T-helper 1 cell treated with Interleukin-12 subunit alpha and Interleukin-12 subunit beta and Interleukin-4 antibody, amounts not matched to agents 30 μg/mL and 1 μg/mL, for 36 hours (primary cell): Measurements from ENCODE around the gene ARSH.
"Not testable (repeated sequence)": the region's sequence is repeated elsewhere in the genome, so short reads cannot be mapped to it uniquely, and the experiment has no call there.

Experiments used
- H3K27ac Mint-ChIP-seq: one replicate; pipeline ENCODE4 v1.8.0; 2021; ENCODE audit warnings: mild to moderate bottlenecking, mixed read lengths
- H3K27me3 Mint-ChIP-seq: one replicate; pipeline ENCODE4 v1.8.0; 2021; ENCODE audit warnings: low read depth, mixed read lengths
- H3K36me3 Mint-ChIP-seq: one replicate; pipeline ENCODE4 v1.8.0; 2021; ENCODE audit warnings: low read depth, mixed read lengths
- H3K4me1 Mint-ChIP-seq: one replicate; pipeline ENCODE4 v1.8.0; 2021; ENCODE audit warnings: low read depth, mixed read lengths
- H3K4me3 Mint-ChIP-seq: one replicate; pipeline ENCODE4 v1.8.0; 2021; ENCODE audit warnings: mild to moderate bottlenecking, moderate library complexity, mixed read lengths
- H3K9me3 Mint-ChIP-seq: one replicate; pipeline ENCODE4 v1.8.0; 2021; ENCODE audit warnings: mixed read lengths

The ARSH gene, protein sequence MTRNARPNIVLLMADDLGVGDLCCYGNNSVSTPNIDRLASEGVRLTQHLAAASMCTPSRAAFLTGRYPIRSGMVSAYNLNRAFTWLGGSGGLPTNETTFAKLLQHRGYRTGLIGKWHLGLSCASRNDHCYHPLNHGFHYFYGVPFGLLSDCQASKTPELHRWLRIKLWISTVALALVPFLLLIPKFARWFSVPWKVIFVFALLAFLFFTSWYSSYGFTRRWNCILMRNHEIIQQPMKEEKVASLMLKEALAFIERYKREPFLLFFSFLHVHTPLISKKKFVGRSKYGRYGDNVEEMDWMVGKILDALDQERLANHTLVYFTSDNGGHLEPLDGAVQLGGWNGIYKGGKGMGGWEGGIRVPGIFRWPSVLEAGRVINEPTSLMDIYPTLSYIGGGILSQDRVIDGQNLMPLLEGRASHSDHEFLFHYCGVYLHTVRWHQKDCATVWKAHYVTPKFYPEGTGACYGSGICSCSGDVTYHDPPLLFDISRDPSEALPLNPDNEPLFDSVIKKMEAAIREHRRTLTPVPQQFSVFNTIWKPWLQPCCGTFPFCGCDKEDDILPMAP

GRCh38 chrX:3006495-3006894 is at the start of gene ARSH:
Gene ARSH (plus strand): TSS chrX:3006546. CDS start chrX:3006613, 67 bp downstream.
- Mint-ChIP-seq H3K4me3 (no peak within 1 kb of the TSS), H3K27ac (no peak within 1 kb of the TSS), H3K4me1 (no peaks in the 10 kb centered on the region), H3K27me3 (no peaks in the 10 kb centered on the region), H3K36me3 (no peaks in the 10 kb centered on the region), H3K9me3 (peaks cover 6% of the 10 kb centered on the region)

DNA sequence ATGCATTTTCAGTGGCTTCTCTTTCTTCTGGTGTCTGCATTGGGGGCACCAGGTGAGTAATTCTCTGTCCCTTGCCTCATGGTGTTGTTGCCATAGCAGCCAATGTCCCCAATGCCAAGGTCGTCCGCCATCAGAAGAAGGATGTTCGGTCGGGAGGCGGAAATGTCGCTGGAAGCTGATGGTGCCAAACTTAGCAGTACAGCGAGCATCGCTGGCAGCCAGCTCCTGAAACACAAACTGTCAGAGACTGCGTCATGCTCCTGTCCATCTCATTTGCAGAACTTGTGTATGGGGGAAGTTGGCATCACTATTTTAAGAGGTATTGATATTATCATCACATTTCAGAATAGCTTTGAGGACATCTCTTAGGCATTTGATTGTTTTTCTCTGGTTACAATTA is 48.1 kb upstream of the ARSH start:
- no peaks in the 10 kb centered on the region for H3K4me1 Mint-ChIP-seq
- H3K27ac Mint-ChIP-seq, result no peak overlapping the region
- no peak overlapping the region for H3K4me3 Mint-ChIP-seq
- no peaks in the 10 kb centered on the region for H3K27me3 Mint-ChIP-seq
- no peaks in the 10 kb centered on the region for H3K9me3 Mint-ChIP-seq
- no peaks in the 10 kb centered on the region for H3K36me3 Mint-ChIP-seq

- no peak overlapping the region for H3K27ac Mint-ChIP-seq
- no peaks in the 10 kb centered on the region for H3K36me3 Mint-ChIP-seq
- no peaks in the 10 kb centered on the region for H3K9me3 Mint-ChIP-seq
- no peaks in the 10 kb centered on the region for H3K4me1 Mint-ChIP-seq
- no peak overlapping the region for H3K4me3 Mint-ChIP-seq
- no peaks in the 10 kb centered on the region for H3K27me3 Mint-ChIP-seq
These were observed 45.4 kb upstream of the ARSH start for GRCh38 chrX:2960861-2961515.

GRCh38 chrX:2962381-2962780 is 44.0 kb upstream of the ARSH start:
- H3K36me3 Mint-ChIP-seq, result no peaks in the 10 kb centered on the region
- H3K27ac Mint-ChIP-seq, result no peak overlapping the region
- no peaks in the 10 kb centered on the region for H3K27me3 Mint-ChIP-seq
- H3K4me1 Mint-ChIP-seq, result no peaks in the 10 kb centered on the region
- no peaks in the 10 kb centered on the region for H3K9me3 Mint-ChIP-seq
- no peak overlapping the region for H3K4me3 Mint-ChIP-seq

GRCh38 chrX:2963449-2963848 is 42.9 kb upstream of the ARSH start:
- not testable (repeated sequence) for H3K4me3 Mint-ChIP-seq, H3K9me3 Mint-ChIP-seq, H3K27me3 Mint-ChIP-seq, H3K36me3 Mint-ChIP-seq, H3K4me1 Mint-ChIP-seq, H3K27ac Mint-ChIP-seq

DNA sequence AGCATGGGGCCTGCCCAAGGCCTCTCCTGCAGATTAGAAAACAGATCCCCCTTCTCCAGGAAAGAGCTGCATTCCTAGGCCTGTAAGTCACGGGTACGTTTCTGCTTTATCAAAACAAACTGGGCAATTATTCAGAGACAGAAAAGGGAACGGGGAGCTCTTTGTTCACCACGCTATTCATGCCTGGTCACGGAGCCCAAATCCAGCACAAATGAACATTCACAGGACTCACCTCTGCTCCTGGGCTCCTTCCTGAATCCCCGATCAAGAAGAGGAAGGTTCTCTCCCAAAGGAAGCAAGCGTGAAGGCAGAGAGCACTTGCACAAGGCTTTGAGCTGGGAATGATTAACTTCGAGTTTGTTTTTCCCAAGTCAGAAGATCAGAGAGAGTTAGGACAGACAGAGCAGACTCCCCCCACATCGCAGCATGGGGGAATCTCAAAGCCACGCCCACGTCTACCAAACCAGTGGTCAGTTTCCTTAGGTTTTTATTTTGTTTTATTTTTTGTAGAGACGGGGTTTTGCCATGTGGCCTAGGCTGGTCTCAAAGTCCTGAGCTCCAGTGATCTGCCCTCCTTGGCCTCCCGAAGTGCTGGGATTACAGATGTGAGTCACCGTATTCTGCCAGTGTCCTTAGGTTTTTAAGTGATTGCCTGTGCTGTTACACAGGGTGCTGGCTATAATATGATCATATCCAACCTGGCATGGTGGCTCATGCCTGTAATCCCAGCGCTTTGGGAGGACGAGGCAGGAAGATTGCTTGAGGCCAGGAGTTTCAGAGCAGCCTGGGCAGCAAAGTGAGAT is 42.2 kb upstream of the ARSH start:
- H3K27me3 Mint-ChIP-seq, H3K4me1 Mint-ChIP-seq, H3K27ac Mint-ChIP-seq, H3K36me3 Mint-ChIP-seq, H3K9me3 Mint-ChIP-seq, H3K4me3 Mint-ChIP-seq: not testable (repeated sequence)

DNA sequence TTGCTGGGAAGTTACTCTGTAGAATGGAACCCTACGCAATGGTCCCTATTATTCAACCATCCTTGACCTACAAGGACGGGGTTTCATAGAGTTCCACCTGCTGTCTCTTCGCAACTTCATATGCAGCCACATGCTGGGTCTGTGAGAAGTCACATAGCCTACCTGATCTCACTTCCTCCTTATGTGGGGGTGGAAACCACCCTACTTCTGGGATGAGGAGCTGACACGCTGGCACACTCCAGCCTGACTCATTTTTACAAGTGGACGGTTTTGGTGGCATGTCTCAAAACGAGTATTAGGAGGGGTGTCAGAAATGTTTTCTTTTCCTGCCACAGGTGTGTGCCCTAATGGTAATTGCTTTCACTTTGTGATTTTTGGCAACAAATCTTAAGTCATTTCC is 40.4 kb upstream of the ARSH start:
- H3K36me3 Mint-ChIP-seq, result no peaks in the 10 kb centered on the region
- no peaks in the 10 kb centered on the region for H3K27me3 Mint-ChIP-seq
- no peaks in the 10 kb centered on the region for H3K9me3 Mint-ChIP-seq
- no peak overlapping the region for H3K27ac Mint-ChIP-seq
- no peaks in the 10 kb centered on the region for H3K4me1 Mint-ChIP-seq
- H3K4me3 Mint-ChIP-seq, result no peak overlapping the region

DNA sequence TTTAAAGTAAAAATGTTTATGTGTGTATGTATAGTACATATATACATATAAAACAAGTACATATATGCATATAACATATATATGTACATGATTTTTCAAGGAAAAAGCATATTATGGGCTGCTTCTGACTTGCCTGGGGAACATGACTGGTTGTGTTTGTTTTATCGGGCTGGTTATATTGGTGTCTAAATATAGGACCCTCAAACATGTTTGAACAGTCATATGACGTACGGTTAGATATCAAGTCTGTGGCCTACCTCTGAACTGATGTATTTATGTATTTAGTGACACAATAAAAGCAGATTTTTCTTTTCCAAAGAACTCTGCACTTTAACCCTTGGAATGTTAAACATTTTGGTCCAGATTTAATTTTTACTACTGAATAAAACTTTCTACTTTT is 39.3 kb upstream of the ARSH start:
- H3K9me3 Mint-ChIP-seq, result no peaks in the 10 kb centered on the region

DNA sequence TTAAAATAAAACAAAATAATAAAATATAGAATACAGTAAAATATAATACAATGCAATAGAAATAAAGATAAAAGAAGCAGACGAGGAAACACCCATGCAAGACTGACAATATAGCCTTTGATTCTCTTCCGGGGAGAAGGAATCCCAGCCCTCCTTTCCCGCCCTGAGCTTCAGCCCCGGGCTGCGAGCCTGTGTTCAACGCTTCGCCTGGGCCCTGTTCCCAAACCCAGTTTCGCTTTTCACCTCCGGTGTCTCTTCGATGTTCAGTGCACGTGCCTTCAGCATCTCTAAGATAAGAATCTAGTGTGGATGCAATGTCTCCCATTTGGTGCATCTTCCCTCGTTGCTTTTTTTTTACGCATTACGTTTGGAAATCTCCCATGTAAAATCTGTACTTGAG is 38.8 kb upstream of the ARSH start:
- no peak overlapping the region for H3K27ac Mint-ChIP-seq
- H3K4me1 Mint-ChIP-seq, result no peaks in the 10 kb centered on the region
- no peaks in the 10 kb centered on the region for H3K36me3 Mint-ChIP-seq
- H3K4me3 Mint-ChIP-seq, result no peak overlapping the region
- H3K27me3 Mint-ChIP-seq, result no peaks in the 10 kb centered on the region
- H3K9me3 Mint-ChIP-seq, result no peaks in the 10 kb centered on the region

More for the DNA sequence above, 39.3 kb upstream of the ARSH start:
- no peak overlapping the region for H3K27ac Mint-ChIP-seq
- no peaks in the 10 kb centered on the region for H3K4me1 Mint-ChIP-seq
- no peak overlapping the region for H3K4me3 Mint-ChIP-seq
- H3K36me3 Mint-ChIP-seq, result no peaks in the 10 kb centered on the region
- H3K27me3 Mint-ChIP-seq, result no peaks in the 10 kb centered on the region

- Mint-ChIP-seq H3K4me3 (peak overlapping the region; percentile 66), H3K36me3 (no peaks in the 10 kb centered on the region), H3K27me3 (no peaks in the 10 kb centered on the region), H3K27ac (peak overlapping the region; percentile 19), H3K9me3 (no peaks in the 10 kb centered on the region), H3K4me1 (no peaks in the 10 kb centered on the region)
These were observed 38.1 kb upstream of the ARSH start for GRCh38 chrX:2967998-2968909.

GRCh38 chrX:2969021-2969420 is 37.3 kb upstream of the ARSH start:
- no peaks in the 10 kb centered on the region for H3K36me3 Mint-ChIP-seq
- H3K27ac Mint-ChIP-seq, result no peak overlapping the region
- H3K27me3 Mint-ChIP-seq, result no peaks in the 10 kb centered on the region
- H3K4me3 Mint-ChIP-seq, result no peak overlapping the region
- no peaks in the 10 kb centered on the region for H3K9me3 Mint-ChIP-seq
- H3K4me1 Mint-ChIP-seq, result no peaks in the 10 kb centered on the region

- Mint-ChIP-seq H3K36me3 (no peaks in the 10 kb centered on the region), H3K27ac (no peak overlapping the region), H3K4me3 (no peak overlapping the region), H3K9me3 (no peaks in the 10 kb centered on the region), H3K4me1 (no peaks in the 10 kb centered on the region), H3K27me3 (no peaks in the 10 kb centered on the region)
These were observed 34.0 kb upstream of the ARSH start for GRCh38 chrX:2972391-2972790.

GRCh38 chrX:2974961-2975360 is 31.4 kb upstream of the ARSH start:
- Mint-ChIP-seq H3K4me1 (no peaks in the 10 kb centered on the region), H3K27me3 (no peaks in the 10 kb centered on the region), H3K36me3 (no peaks in the 10 kb centered on the region), H3K27ac (no peak overlapping the region), H3K9me3 (no peaks in the 10 kb centered on the region), H3K4me3 (no peak overlapping the region)

GRCh38 chrX:2978639-2979038 is 27.7 kb upstream of the ARSH start:
- not testable (repeated sequence) for H3K4me1 Mint-ChIP-seq, H3K27me3 Mint-ChIP-seq

More at GRCh38 chrX:2978639-2979038, 27.7 kb upstream of the ARSH start:
- not testable (repeated sequence) for H3K4me3 Mint-ChIP-seq, H3K9me3 Mint-ChIP-seq, H3K27ac Mint-ChIP-seq, H3K36me3 Mint-ChIP-seq
